Tibial nerve (tissue), 3 donors: ENCODE measurements around the gene ZDHHC23.

ENCODE experiments used
- CTCF ChIP-seq, 5 experiments: fragments of 200-600 bp in 3 of 5; fragments of 450-650 bp in 2 of 5; sonication (generic) in 3 of 5; IDR thresholded peaks; one replicate each; pipeline ENCODE4 v1.5.1; 2016 to 2019; ENCODE audit warnings: antibody characterized with exemption in 5 of 5, mild to moderate bottlenecking in 3 of 5, moderate library complexity in 2 of 5
- POLR2A ChIP-seq, 2 donors: fragments of 450-650 bp; IDR thresholded peaks; one replicate each; pipeline ENCODE4 v1.6.1; 2017; ENCODE audit warnings: antibody characterized with exemption in 2 of 2, mild to moderate bottlenecking in 2 of 2, moderate library complexity in 2 of 2

DNA sequence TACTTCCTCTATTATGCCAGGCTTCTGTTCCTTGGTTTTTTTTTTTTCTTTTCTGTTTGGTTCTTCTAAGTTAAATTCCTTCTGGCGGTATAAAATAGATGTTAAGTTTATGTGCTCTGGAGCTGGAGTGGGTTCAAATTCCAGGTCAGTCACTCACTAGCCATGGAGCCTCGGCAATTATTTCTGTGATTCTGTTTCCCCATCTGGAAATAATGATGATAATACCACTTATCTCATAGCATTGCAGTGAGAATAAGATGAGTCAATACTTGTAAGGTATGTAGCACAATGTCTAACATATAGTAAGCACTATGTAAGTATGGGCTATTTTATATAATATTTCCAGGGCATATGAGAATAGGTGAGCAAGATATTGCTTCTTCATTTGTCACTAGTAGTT, 33.2 kb upstream of the ZDHHC23 start:
- TF ChIP-seq CTCF (IDR thresholded peaks at IDR 0.05), result no peak
- TF ChIP-seq POLR2A (IDR thresholded peaks at IDR 0.05), result no peak
